Smooth muscle cell (in vitro differentiated cells): ENCODE measurements around the gene LRRC4C. TPM values are rescaled to one million over a fixed set of nuclear protein-coding genes. Genes with fewer than 3 reads are reported as not detected.
"Not testable (repeated sequence)": the region's sequence is repeated elsewhere in the genome, so short reads cannot be mapped to it uniquely, and the experiment has no call there.

Source experiments
- DNase-seq: peaks from one replicate; lab custom pipeline; 2025; ENCODE audit not compliant: unreplicated experiment; lab: John Stamatoyannopoulos, UW
- H2AFZ ChIP-seq: fragments of 200-600 bp; sonication (generic); 2 replicates; pipeline ENCODE4 v1.6.0; 2016; ENCODE audit warnings: antibody characterized with exemption, low read depth, mild to moderate bottlenecking
- H3F3A ChIP-seq: fragments of 200-600 bp; sonication (generic); 2 replicates; pipeline ENCODE4 v1.6.0; 2017; ENCODE audit warnings: antibody characterized with exemption, low read depth
- H3K27ac ChIP-seq: fragments of 200-600 bp; sonication (generic); 2 replicates; pipeline ENCODE4 v1.5.1; 2016; ENCODE audit warnings: low read depth, mild to moderate bottlenecking
- H3K27me3 ChIP-seq: fragments of 200-600 bp; sonication (generic); 2 replicates; pipeline ENCODE4 v1.6.1; 2016; ENCODE audit warnings: low read depth, mild to moderate bottlenecking
- H3K36me3 ChIP-seq: fragments of 200-600 bp; sonication (generic); 2 replicates; pipeline ENCODE4 v1.5.1; 2016; ENCODE audit warnings: low read depth
- H3K4me1 ChIP-seq: fragments of 200-600 bp; sonication (generic); 2 replicates; pipeline ENCODE4 v1.5.1; 2016; ENCODE audit warnings: low read depth
- H3K4me2 ChIP-seq: fragments of 200-600 bp; sonication (generic); 2 replicates; pipeline ENCODE4 v1.6.0; 2016; ENCODE audit warnings: mild to moderate bottlenecking
- H3K4me3 ChIP-seq: fragments of 200-600 bp; sonication (generic); 2 replicates; pipeline ENCODE4 v1.5.1; 2016; ENCODE audit warnings: mild to moderate bottlenecking
- H3K79me2 ChIP-seq: fragments of 200-600 bp; sonication (generic); 2 replicates; pipeline ENCODE4 v1.6.0; 2016; ENCODE audit warnings: low read depth, mild to moderate bottlenecking
- H3K9ac ChIP-seq: fragments of 200-600 bp; sonication (generic); 2 replicates; pipeline ENCODE4 v1.6.0; 2016; ENCODE audit warnings: low read depth
- H3K9me3 ChIP-seq: fragments of 200-600 bp; sonication (generic); replicated peaks from 2 replicates; pipeline ENCODE4 v1.5.1; 2016; ENCODE audit warnings: low read depth
- H4K20me1 ChIP-seq: fragments of 200-600 bp; sonication (generic); 2 replicates; pipeline ENCODE4 v1.6.0; 2016; ENCODE audit warnings: low read depth
- CTCF ChIP-seq: fragments of 200-600 bp; sonication (generic); IDR thresholded peaks from 2 replicates; pipeline ENCODE4 v1.5.1; 2017; ENCODE audit warnings: borderline replicate concordance, mild to moderate bottlenecking, antibody characterized with exemption; ENCODE audit not compliant: insufficient read depth, poor library complexity, severe bottlenecking
- WGBS: methylation state at CpG from one replicate; pipeline ENCODE4 v1.1.7; 2016; ENCODE audit warnings: low lambda C conversion rate; 5-methylcytosine and 5-hydroxymethylcytosine counted together
- polyA plus RNA-seq: library from polyadenylated mRNA; unstranded; fragments of >200 nt; fragmentation: Nextera tagmentation; extraction: Ambion mirVana; gene quantifications from 2 replicates; pipeline ENCODE4 v1.2.1, GENCODE V29; 2016
- total RNA-seq: library from RNA; depleted of rRNA; stranded (reverse); fragments of >200 nt; gene quantifications from 2 replicates; pipeline ENCODE4 v1.2.3, GENCODE V29; 2014

The LRRC4C gene
- total and polyA plus RNA-seq, 2 experiments from 2014 or later: 7.3 to 10.1 TPM

DNA sequence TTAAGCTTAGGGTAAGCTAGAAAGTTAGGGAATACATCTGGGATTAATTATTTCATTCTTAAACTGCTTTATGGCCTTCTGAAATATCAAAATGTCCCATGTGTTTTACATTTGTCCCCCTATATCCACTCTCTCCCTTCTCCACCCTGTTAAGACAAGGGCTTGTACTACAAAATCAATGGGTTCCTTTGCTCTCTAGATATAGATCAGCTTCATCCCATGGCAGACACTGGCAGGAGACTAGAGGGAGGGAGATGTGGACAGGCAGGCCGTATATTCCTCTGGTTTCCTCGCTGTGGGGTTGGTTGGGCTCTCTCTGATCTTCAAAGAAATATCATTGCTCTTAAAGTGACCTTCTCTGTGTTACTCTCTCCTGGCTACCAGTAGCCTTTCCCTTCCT lies 1281.0 kb downstream of the LRRC4C start:
- Histone ChIP-seq H3F3A (no peaks in the 10 kb centered on the region), H3K9ac (no peak overlapping the region), H3K27me3 (no peaks in the 10 kb centered on the region), H4K20me1 (no peaks in the 10 kb centered on the region), H3K27ac (no peak overlapping the region), H3K9me3 (no peaks in the 10 kb centered on the region), H3K36me3 (no peaks in the 10 kb centered on the region), H3K79me2 (no peaks in the 10 kb centered on the region), H3K4me3 (no peak overlapping the region), H3K4me1 (no peaks in the 10 kb centered on the region), H3K4me2 (no peak overlapping the region), H2AFZ (no peak overlapping the region)
- 63% methylated on average over 2 of the region's 2 CpGs for WGBS
- TF ChIP-seq CTCF: no peak
- no peak for DNase-seq

DNA sequence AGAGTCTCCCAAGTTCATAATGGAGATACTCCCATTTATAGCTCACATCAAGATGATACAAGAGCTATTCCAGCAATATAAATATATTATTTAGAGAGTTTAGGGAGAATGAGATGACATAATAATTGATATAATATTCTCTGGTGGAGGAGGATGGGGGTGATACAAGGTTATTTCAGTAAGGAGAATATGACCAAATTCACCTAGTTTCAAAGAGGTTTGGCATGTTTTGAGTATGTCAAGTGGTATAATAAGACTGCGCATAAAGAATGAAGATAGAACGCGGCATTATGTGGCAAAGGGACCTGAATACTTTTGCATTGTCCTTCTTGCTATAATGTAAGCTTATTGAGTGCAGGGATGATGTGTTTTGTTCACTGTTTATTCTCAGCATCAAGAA lies 1283.5 kb downstream of the LRRC4C start:
- no peak overlapping the region for H2AFZ ChIP-seq
- no peaks in the 10 kb centered on the region for H3K9me3 ChIP-seq
- no peak for DNase-seq
- H4K20me1 ChIP-seq: no peaks in the 10 kb centered on the region
- WGBS: 98% methylated on average over 3 of the region's 3 CpGs
- TF ChIP-seq CTCF: no peak
- no peak overlapping the region for H3K9ac ChIP-seq
- H3K36me3 ChIP-seq: no peaks in the 10 kb centered on the region
- H3K27me3 ChIP-seq: no peaks in the 10 kb centered on the region
- H3F3A ChIP-seq: no peaks in the 10 kb centered on the region
- H3K4me3 ChIP-seq: no peak overlapping the region
- no peaks in the 10 kb centered on the region for H3K4me1 ChIP-seq
- no peak overlapping the region for H3K27ac ChIP-seq
- no peaks in the 10 kb centered on the region for H3K79me2 ChIP-seq
- no peak overlapping the region for H3K4me2 ChIP-seq

- H3K4me2 ChIP-seq: no peak overlapping the region
- H3K27ac ChIP-seq: no peak overlapping the region
- H3K27me3 ChIP-seq: no peaks in the 10 kb centered on the region
- H3K79me2 ChIP-seq: no peaks in the 10 kb centered on the region
- no peak overlapping the region for H3K4me3 ChIP-seq
- 51% methylated on average over 2 of the region's 2 CpGs for WGBS
- H3K36me3 ChIP-seq: peaks cover 1% of the 10 kb centered on the region
- no peaks in the 10 kb centered on the region for H3F3A ChIP-seq
- peaks cover 10% of the 10 kb centered on the region for H3K4me1 ChIP-seq
- no peak for TF ChIP-seq CTCF
- H3K9ac ChIP-seq: no peak overlapping the region
- no peaks in the 10 kb centered on the region for H4K20me1 ChIP-seq
- no peaks in the 10 kb centered on the region for H3K9me3 ChIP-seq
- no peak overlapping the region for H2AFZ ChIP-seq
- no peak for DNase-seq
These were observed 1289.4 kb downstream of the LRRC4C start for GRCh38 chr11:40170078-40170477.

GRCh38 chr11:40168414-40168813 lies 1291.0 kb downstream of the LRRC4C start:
- WGBS: 83% methylated on average over 1 of the region's 1 CpG
- no peaks in the 10 kb centered on the region for H3K27me3 ChIP-seq
- H3F3A ChIP-seq: no peaks in the 10 kb centered on the region
- no peak overlapping the region for H3K9ac ChIP-seq
- no peak for TF ChIP-seq CTCF
- H3K4me2 ChIP-seq: peak overlapping the region; percentile 33
- no peak overlapping the region for H3K4me3 ChIP-seq
- H3K79me2 ChIP-seq: no peaks in the 10 kb centered on the region
- no peak overlapping the region for H3K27ac ChIP-seq
- H3K9me3 ChIP-seq: no peaks in the 10 kb centered on the region
- peak overlapping the region; percentile 60 for H2AFZ ChIP-seq
- H3K36me3 ChIP-seq: peaks cover 3% of the 10 kb centered on the region
- no peak for DNase-seq
- H3K4me1 ChIP-seq: peaks cover 10% of the 10 kb centered on the region
- H4K20me1 ChIP-seq: no peaks in the 10 kb centered on the region

DNA sequence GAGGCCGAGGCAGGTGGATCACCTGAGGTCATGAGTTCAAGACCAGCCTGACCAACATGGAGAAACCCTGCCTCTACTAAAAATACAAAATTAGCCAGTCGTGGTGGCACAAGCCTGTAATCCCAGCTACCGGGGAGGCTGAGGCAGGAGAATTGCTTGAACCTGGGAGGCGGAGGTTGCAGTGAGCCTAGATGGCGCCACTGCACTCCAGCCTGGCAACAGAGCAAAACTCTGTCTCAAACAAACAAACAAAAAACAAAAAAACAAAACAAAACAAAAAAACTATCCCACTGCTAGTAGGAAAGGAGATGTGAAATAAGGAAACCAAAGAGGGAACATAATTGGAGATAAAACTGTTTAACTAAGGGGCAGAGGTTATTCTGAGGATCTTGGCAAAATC lies 1291.6 kb downstream of the LRRC4C start:
- not testable (repeated sequence) for H3K9ac ChIP-seq, H3K4me2 ChIP-seq, H3F3A ChIP-seq, H3K79me2 ChIP-seq, H2AFZ ChIP-seq, H3K9me3 ChIP-seq, H3K4me3 ChIP-seq, H3K27ac ChIP-seq, H3K27me3 ChIP-seq, DNase-seq, H3K36me3 ChIP-seq, H4K20me1 ChIP-seq
- WGBS: 92% methylated on average over 5 of the region's 5 CpGs
- peaks cover 10% of the 10 kb centered on the region for H3K4me1 ChIP-seq
